Activated CD8-positive, alpha-beta T cell treated with anti-CD3 and anti-CD28 coated beads for 36 hours (primary cell): Measurements from ENCODE around the gene NCF4. TPM values are rescaled to one million over a fixed set of nuclear protein-coding genes. Genes with fewer than 3 reads are reported as not detected.

Source experiments
- ATAC-seq: fragments of 200-7000 bp; cut with Tn5 transposase; one replicate; pipeline ENCODE4 v1.10.0; 2021; ENCODE audit warnings: mild to moderate bottlenecking, moderate library complexity
- CTCF ChIA-PET: fragments of 350-600 bp; sonication (Branson Sonifier 250); formaldehyde crosslinking; loops from one replicate; lab custom pipeline; 2021; ENCODE audit warnings: antibody characterized with exemption; lab: Charles Lee
- POLR2A ChIA-PET: fragments of 350-600 bp; sonication (Branson Sonifier 250); formaldehyde crosslinking; loops from one replicate; lab custom pipeline; 2021; ENCODE audit warnings: antibody characterized with exemption; lab: Charles Lee
- DNase-seq: peaks from one replicate; pipeline ENCODE4 v3.0.0-alpha.2; 2020
- H3K27ac Mint-ChIP-seq: one replicate; pipeline ENCODE4 v1.8.0; 2021; ENCODE audit warnings: mild to moderate bottlenecking, mixed read lengths
- H3K27me3 Mint-ChIP-seq: one replicate; pipeline ENCODE4 v1.8.0; 2021; ENCODE audit warnings: mixed read lengths
- H3K36me3 Mint-ChIP-seq: one replicate; pipeline ENCODE4 v1.8.0; 2021; ENCODE audit warnings: low read depth, mixed read lengths
- H3K4me1 Mint-ChIP-seq: one replicate; pipeline ENCODE4 v1.8.0; 2021; ENCODE audit warnings: low read depth, mixed read lengths
- H3K4me3 Mint-ChIP-seq: one replicate; pipeline ENCODE4 v1.8.0; 2021; ENCODE audit warnings: mild to moderate bottlenecking, moderate library complexity, mixed read lengths
- H3K9me3 Mint-ChIP-seq: one replicate; pipeline ENCODE4 v1.8.0; 2021; ENCODE audit warnings: mixed read lengths
- intact Hi-C: fragments of 100-400 bp; cut with micrococcal nuclease; formaldehyde crosslinking; loops from one replicate; pipeline ENCODE4 v1.10.0; 2022
- total RNA-seq, 2 experiments: library from RNA; stranded (reverse); gene quantifications; one replicate each; pipeline ENCODE4 v1.2.3, GENCODE V29; 2021
- TF ChIP-seq, protein P1 (sequence below): fragments of 200-600 bp; IDR thresholded peaks from one replicate; pipeline ENCODE4 v1.8.0; 2022; ENCODE audit warnings: antibody characterized with exemption, mild to moderate bottlenecking

NCF4 gene
- total RNA-seq, 2 experiments from 2014 or later: 2.5 to 2.9 TPM

DNA sequence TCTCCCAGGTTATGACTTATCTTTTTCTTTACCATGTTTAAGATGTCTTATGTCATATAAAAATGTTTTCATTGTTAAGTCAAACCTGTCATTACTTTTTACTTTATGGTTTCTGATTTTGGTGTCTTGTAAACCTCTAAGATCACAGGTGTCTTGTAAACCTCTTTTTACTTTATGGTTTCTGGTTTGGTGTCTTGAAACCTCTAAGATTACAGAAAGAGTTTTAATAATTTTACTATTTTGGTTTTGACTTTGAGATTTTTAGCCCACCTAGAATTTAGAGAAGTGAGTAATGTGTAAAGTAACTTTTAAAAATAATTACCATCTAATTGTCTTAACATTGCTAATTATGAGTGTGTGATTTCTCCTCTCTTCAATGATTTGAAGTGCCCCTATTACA lies 55.2 kb downstream of the NCF4 start:
- no peaks in the 10 kb centered on the region for H3K36me3 Mint-ChIP-seq
- no peaks in the 10 kb centered on the region for H3K4me1 Mint-ChIP-seq
- DNase-seq (no peak), ATAC-seq (no peak)
- ChIA-PET POLR2A (no interaction called here), CTCF (interaction anchor here (1.7 kb wide), 1 partner anchor 60 kb away, joined by 9 read pairs; no protein-coding TSS in a partner anchor)
- H3K27me3 Mint-ChIP-seq: peaks cover 21% of the 10 kb centered on the region
- no peaks in the 10 kb centered on the region for H3K9me3 Mint-ChIP-seq
- no peak overlapping the region for H3K4me3 Mint-ChIP-seq
- intact Hi-C loops: no loop called here
- TF ChIP-seq, protein P1, sequence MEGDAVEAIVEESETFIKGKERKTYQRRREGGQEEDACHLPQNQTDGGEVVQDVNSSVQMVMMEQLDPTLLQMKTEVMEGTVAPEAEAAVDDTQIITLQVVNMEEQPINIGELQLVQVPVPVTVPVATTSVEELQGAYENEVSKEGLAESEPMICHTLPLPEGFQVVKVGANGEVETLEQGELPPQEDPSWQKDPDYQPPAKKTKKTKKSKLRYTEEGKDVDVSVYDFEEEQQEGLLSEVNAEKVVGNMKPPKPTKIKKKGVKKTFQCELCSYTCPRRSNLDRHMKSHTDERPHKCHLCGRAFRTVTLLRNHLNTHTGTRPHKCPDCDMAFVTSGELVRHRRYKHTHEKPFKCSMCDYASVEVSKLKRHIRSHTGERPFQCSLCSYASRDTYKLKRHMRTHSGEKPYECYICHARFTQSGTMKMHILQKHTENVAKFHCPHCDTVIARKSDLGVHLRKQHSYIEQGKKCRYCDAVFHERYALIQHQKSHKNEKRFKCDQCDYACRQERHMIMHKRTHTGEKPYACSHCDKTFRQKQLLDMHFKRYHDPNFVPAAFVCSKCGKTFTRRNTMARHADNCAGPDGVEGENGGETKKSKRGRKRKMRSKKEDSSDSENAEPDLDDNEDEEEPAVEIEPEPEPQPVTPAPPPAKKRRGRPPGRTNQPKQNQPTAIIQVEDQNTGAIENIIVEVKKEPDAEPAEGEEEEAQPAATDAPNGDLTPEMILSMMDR: no peak
- no peak overlapping the region for H3K27ac Mint-ChIP-seq

DNA sequence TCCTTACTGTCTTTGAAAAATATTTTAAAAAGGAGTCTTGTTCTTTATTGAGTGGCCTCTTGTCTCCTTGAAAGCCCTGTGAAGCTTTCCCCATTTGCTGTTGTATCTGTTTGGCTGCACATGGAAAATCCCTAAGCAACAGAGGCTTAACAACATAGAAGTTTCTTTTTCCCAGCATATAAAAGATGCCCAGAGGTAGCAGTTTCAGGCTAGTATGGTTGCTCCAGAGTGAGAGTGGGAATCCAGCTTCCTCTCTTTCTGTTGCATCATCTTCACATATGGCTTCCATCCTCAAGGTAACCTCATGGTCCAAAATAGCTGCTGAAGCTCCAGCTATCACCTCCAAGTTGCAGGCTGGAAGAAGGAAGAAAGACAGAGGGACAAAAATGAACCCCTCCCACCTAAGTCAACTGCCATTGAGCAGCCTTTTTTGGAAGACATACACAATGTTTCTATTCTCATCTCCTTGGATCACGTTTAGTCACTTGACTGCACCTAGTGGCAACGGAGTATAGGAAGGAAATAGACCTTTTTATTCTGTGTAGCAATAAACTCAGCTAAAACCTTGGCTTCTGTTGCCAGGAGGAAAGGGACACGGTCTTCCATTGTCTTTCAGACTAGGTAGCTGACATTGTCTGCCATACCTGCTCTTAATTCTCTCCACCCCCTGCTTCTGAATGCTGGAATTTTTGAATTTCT lies 57.9 kb downstream of the NCF4 start:
- peaks cover 18% of the 10 kb centered on the region for H3K27me3 Mint-ChIP-seq
- no peak for ATAC-seq
- no peaks in the 10 kb centered on the region for H3K4me1 Mint-ChIP-seq
- H3K4me3 Mint-ChIP-seq: no peak overlapping the region
- ChIA-PET POLR2A (interaction anchor here (0.8 kb wide), 2 partner anchors 11 to 339 kb away, joined by 3 read pairs; no protein-coding TSS in a partner anchor), CTCF (no interaction called here)
- no peak for DNase-seq
- TF ChIP-seq, protein P1: no peak
- no peak overlapping the region for H3K27ac Mint-ChIP-seq
- intact Hi-C loops: no loop called here
- H3K36me3 Mint-ChIP-seq: no peaks in the 10 kb centered on the region
- H3K9me3 Mint-ChIP-seq: no peaks in the 10 kb centered on the region

DNA sequence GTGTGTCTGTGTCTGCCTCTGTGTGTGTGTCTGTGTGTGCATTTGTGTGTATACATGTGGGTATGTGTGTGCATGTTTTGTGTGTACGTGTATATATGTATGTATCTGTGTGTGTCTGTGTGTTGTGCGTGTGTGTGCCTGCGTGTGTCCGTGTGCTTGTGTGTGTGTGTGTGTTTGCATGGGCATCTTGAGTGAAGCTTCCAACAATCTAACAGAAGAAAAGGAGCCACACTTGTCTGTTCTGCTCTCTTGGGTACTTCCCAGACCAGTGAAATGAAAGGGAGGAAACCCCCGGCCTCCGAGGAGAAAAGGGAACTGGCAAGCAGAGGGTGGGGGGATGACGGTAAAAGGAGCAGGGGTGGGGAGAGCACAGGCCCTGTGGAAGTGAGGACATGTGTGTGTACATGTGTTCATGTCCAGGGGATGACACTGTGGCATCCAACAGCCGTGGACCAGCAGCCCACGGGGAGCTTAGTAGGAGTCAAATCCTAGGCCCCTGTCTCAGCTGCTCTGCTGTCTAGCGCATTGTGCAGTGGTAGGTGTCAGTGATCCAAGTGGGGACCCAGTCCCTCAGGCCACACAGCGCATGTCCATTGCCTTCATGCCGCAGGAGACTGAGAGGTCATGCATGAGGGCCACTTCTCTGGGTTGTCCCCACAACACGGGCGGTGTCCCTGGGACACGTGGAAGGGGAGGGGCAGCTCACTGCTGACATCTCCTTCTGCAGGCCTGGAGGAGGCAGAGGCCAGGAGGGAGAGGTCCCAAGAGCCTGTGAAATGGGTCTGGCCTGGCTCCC lies 60.7 kb downstream of the NCF4 start:
- no peaks in the 10 kb centered on the region for H3K4me1 Mint-ChIP-seq
- H3K4me3 Mint-ChIP-seq: no peak overlapping the region
- POLR2A ChIA-PET: no interaction called here
- TF ChIP-seq, protein P1: no peak
- peak; percentile 27 for ATAC-seq
- no peaks in the 10 kb centered on the region for H3K36me3 Mint-ChIP-seq
- H3K27me3 Mint-ChIP-seq: peaks cover 23% of the 10 kb centered on the region
- CTCF ChIA-PET: no interaction called here
- peak; percentile 13 for DNase-seq
- intact Hi-C loops: no loop called here
- H3K9me3 Mint-ChIP-seq: no peaks in the 10 kb centered on the region
- H3K27ac Mint-ChIP-seq: no peak overlapping the region

DNA sequence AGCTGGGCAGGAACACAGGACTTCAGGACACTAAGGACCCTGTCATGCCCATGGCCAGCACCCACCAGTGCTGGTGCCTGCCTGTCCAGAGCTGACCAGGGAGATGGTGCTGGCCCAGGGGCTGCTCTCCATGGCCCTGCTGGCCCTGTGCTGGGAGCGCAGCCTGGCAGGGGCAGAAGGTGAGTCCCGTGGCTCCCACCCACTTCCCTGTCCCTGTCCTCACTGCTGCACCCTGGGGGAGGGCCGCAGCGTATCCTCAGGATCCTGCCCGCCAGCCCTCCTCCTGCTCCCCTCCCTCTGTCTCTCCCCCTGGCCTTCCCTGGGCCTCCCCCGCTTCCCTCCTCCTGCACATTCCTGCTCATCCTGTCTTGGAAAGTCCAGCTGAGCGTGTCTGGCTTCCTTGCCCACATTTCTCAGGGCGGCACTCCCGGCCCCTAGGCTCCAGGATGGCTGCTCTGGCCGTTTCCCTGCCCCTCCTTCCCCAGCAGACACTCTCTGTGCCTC lies 61.4 kb downstream of the NCF4 start:
- H3K27me3 Mint-ChIP-seq: peaks cover 21% of the 10 kb centered on the region
- ChIA-PET CTCF (no interaction called here), POLR2A (no interaction called here)
- no peaks in the 10 kb centered on the region for H3K4me1 Mint-ChIP-seq
- intact Hi-C loops: no loop called here
- no peak overlapping the region for H3K4me3 Mint-ChIP-seq
- H3K36me3 Mint-ChIP-seq: no peaks in the 10 kb centered on the region
- no peaks in the 10 kb centered on the region for H3K9me3 Mint-ChIP-seq
- DNase-seq (no peak), ATAC-seq (no peak)
- TF ChIP-seq, protein P1: no peak
- H3K27ac Mint-ChIP-seq: no peak overlapping the region

DNA sequence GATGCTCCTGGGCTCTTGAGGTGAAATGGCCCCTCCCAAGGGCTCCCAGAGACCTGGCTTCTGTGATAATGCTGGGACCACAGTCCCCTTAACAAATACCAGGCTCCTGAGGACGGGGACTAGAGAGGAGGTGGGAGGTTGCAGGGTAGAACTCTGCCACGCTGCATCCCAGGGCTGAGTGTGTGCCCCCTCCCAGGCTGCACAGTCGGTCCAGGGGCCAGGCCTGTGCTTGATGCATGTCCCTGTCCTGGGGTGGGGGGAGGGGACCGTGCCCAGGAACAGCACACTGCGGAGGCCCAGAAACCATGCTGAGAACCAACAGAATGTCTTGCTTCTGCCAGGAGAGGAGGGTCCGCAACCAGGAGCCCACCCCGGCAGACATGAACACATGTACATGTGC lies 61.9 kb downstream of the NCF4 start:
- POLR2A ChIA-PET: no interaction called here
- no peak for ATAC-seq
- Mint-ChIP-seq H3K4me1 (no peaks in the 10 kb centered on the region), H3K4me3 (no peak overlapping the region), H3K27ac (no peak overlapping the region), H3K27me3 (peaks cover 20% of the 10 kb centered on the region), H3K36me3 (no peaks in the 10 kb centered on the region), H3K9me3 (no peaks in the 10 kb centered on the region)
- intact Hi-C loops: no loop called here
- CTCF ChIA-PET: no interaction called here
- DNase-seq: no peak
- TF ChIP-seq, protein P1: no peak
